GM23338 (cell line): Measurements from ENCODE around the gene PHLDB3. TPM values are rescaled to one million over a fixed set of nuclear protein-coding genes. Genes with fewer than 3 reads are reported as not detected.

Source experiments
- ATAC-seq: fragments of 200-7000 bp; cut with Tn5 transposase; 3 replicates; pipeline ENCODE4 v1.9.1; 2020
- DNase-seq: peaks from one replicate; pipeline ENCODE4 v3.0.0-alpha.2; 2015; ENCODE audit warnings: low spot score
- H2AFZ ChIP-seq: fragments of 200-600 bp; sonication (generic); 2 replicates; pipeline ENCODE4 v1.8.0; 2016; ENCODE audit warnings: antibody characterized with exemption, mild to moderate bottlenecking, moderate library complexity
- H3F3A ChIP-seq: fragments of 200-600 bp; sonication (generic); replicated peaks from 2 replicates; pipeline ENCODE4 v1.8.0; 2017; ENCODE audit warnings: antibody characterized with exemption, mixed run types, low read depth
- H3K27ac ChIP-seq: fragments of 200-600 bp; sonication (generic); 2 replicates; pipeline ENCODE4 v1.6.1; 2016; ENCODE audit warnings: low read depth
- H3K27me3 ChIP-seq: fragments of 200-600 bp; sonication (generic); 2 replicates; pipeline ENCODE4 v1.8.0; 2016; ENCODE audit warnings: mild to moderate bottlenecking, mixed run types, moderate library complexity; ENCODE audit not compliant: insufficient read depth
- H3K36me3 ChIP-seq: fragments of 200-600 bp; sonication (generic); 2 replicates; pipeline ENCODE4 v1.8.0; 2016; ENCODE audit warnings: mild to moderate bottlenecking; ENCODE audit not compliant: insufficient read depth
- H3K4me1 ChIP-seq: fragments of 200-600 bp; sonication (generic); 2 replicates; pipeline ENCODE4 v1.8.0; 2016; ENCODE audit warnings: mild to moderate bottlenecking, moderate library complexity; ENCODE audit not compliant: insufficient read depth
- H3K4me2 ChIP-seq: fragments of 200-600 bp; sonication (generic); 2 replicates; pipeline ENCODE4 v1.7.1; 2017; ENCODE audit warnings: mixed run types
- H3K4me3 ChIP-seq: fragments of 200-600 bp; sonication (generic); 2 replicates; pipeline ENCODE4 v1.6.1; 2016; ENCODE audit warnings: mixed run types
- H3K79me2 ChIP-seq: fragments of 200-600 bp; sonication (generic); replicated peaks from 2 replicates; pipeline ENCODE4 v1.8.0; 2017; ENCODE audit warnings: mild to moderate bottlenecking; ENCODE audit not compliant: insufficient read depth
- H3K9me2 ChIP-seq: fragments of 200-600 bp; sonication (generic); 2 replicates; pipeline ENCODE4 v1.8.0; 2017; ENCODE audit not compliant: insufficient read depth
- H4K20me1 ChIP-seq: fragments of 200-600 bp; sonication (generic); replicated peaks from 2 replicates; pipeline ENCODE4 v1.8.0; 2017; ENCODE audit warnings: mild to moderate bottlenecking; ENCODE audit not compliant: insufficient read depth
- H3K27ac Mint-ChIP-seq: 2 replicates; pipeline ENCODE4 v1.8.0; 2020; ENCODE audit warnings: inconsistent platforms, mild to moderate bottlenecking, moderate library complexity, mixed read lengths
- H3K27me3 Mint-ChIP-seq: 3 replicates; pipeline ENCODE4 v1.8.0; 2022; ENCODE audit warnings: low read depth, mild to moderate bottlenecking, moderate library complexity, mixed read lengths, inconsistent platforms; ENCODE audit not compliant: insufficient read depth, poor library complexity
- H3K36me3 Mint-ChIP-seq: 3 replicates; pipeline ENCODE4 v1.8.0; 2021; ENCODE audit warnings: low read depth, mild to moderate bottlenecking, inconsistent platforms, moderate library complexity, mixed read lengths
- H3K4me1 Mint-ChIP-seq: 3 replicates; pipeline ENCODE4 v1.8.0; 2020; ENCODE audit warnings: mild to moderate bottlenecking, inconsistent platforms, mixed read lengths
- H3K4me3 Mint-ChIP-seq: 3 replicates; pipeline ENCODE4 v1.8.0; 2021; ENCODE audit warnings: moderate library complexity, mild to moderate bottlenecking, inconsistent platforms, mixed read lengths
- H3K9me3 Mint-ChIP-seq: 3 replicates; pipeline ENCODE4 v1.8.0; 2020; ENCODE audit warnings: moderate library complexity, mild to moderate bottlenecking, inconsistent platforms, mixed read lengths
- CREB1 ChIP-seq: fragments of 250-450 bp; sonication (Bioruptor Pico); IDR thresholded peaks from 2 replicates; pipeline ENCODE4 v1.5.0; 2020; ENCODE audit warnings: low read depth, mild to moderate bottlenecking, moderate library complexity
- CTCF ChIP-seq, 2 experiments: fragments of 200-600 bp in 1 of 2; sonication (generic) in 1 of 2; conservative IDR thresholded peaks; 2 replicates each; pipeline versions ENCODE4 v1.5.1 to v1.6.1; 2016 to 2017; ENCODE audit warnings: antibody characterized with exemption in 2 of 2, low read depth in 2 of 2, mild to moderate bottlenecking in 2 of 2, moderate library complexity in 1 of 2
- EZH2 ChIP-seq: fragments of 200-600 bp; sonication (generic); IDR thresholded peaks from one replicate; pipeline ENCODE4 v1.8.0; 2017; ENCODE audit warnings: antibody characterized with exemption, mild to moderate bottlenecking, low read depth; ENCODE audit not compliant: unreplicated experiment
- EZH2phosphoT487 ChIP-seq: fragments of 200-600 bp; sonication (generic); IDR thresholded peaks from one replicate; pipeline ENCODE4 v1.8.1; 2018; ENCODE audit warnings: antibody characterized with exemption; ENCODE audit not compliant: unreplicated experiment
- JUNB ChIP-seq: IDR thresholded peaks from one replicate; pipeline ENCODE4 v1.6.1; 2016; ENCODE audit warnings: antibody characterized with exemption; ENCODE audit not compliant: unreplicated experiment
- NANOG ChIP-seq: IDR thresholded peaks from 2 replicates; pipeline ENCODE4 v1.6.1; 2016; ENCODE audit warnings: antibody characterized with exemption, borderline replicate concordance
- POLR2AphosphoS5 ChIP-seq: IDR thresholded peaks from 2 replicates; pipeline ENCODE4 v1.6.1; 2016; ENCODE audit warnings: antibody characterized with exemption, low read depth
- REST ChIP-seq: IDR thresholded peaks from one replicate; pipeline ENCODE4 v1.6.1; 2018; ENCODE audit warnings: antibody characterized with exemption; ENCODE audit not compliant: unreplicated experiment
- STAT1 ChIP-seq: IDR thresholded peaks from one replicate; pipeline ENCODE4 v1.6.1; 2016; ENCODE audit warnings: antibody characterized with exemption; ENCODE audit not compliant: unreplicated experiment
- ZNF114 ChIP-seq: fragments of 250-450 bp; sonication (Bioruptor Pico); IDR thresholded peaks from 2 replicates; pipeline ENCODE4 v1.5.0; 2020; ENCODE audit warnings: mild to moderate bottlenecking, moderate library complexity
- ZNF331 ChIP-seq: fragments of 250-450 bp; sonication (Bioruptor Pico); IDR thresholded peaks from 2 replicates; pipeline ENCODE4 v1.5.0; 2020; ENCODE audit warnings: low read depth, mild to moderate bottlenecking, moderate library complexity
- polyA plus RNA-seq: library from polyadenylated mRNA; unstranded; fragments of >200 nt; fragmentation: Nextera tagmentation; extraction: Ambion mirVana; gene quantifications from 2 replicates; pipeline ENCODE4 v1.2.1, GENCODE V29; 2016
- total RNA-seq: library from RNA; depleted of rRNA; stranded (reverse); fragments of >200 nt; shearing (Covaris generic); gene quantifications from 2 replicates; pipeline ENCODE4 v1.2.3, GENCODE V29; 2014
- TF ChIP-seq, protein P1 (sequence below): fragments of 250-450 bp; sonication (Bioruptor Pico); IDR thresholded peaks from 2 replicates; pipeline ENCODE4 v1.5.0; 2020; ENCODE audit warnings: mild to moderate bottlenecking, moderate library complexity
- TF ChIP-seq, protein P2 (sequence below): IDR thresholded peaks from 2 replicates; pipeline ENCODE4 v1.6.1; 2016; ENCODE audit warnings: antibody characterized with exemption

PHLDB3 gene
- total and polyA plus RNA-seq, 2 experiments from 2014 or later, result 6.3 to 15.4 TPM

- Histone ChIP-seq H3K9me2 (no peaks in the 10 kb centered on the region), H3K36me3 (no peaks in the 10 kb centered on the region), H4K20me1 (no peaks in the 10 kb centered on the region), H3K27me3 (no peaks in the 10 kb centered on the region), H3K4me2 (no peak overlapping the region), H2AFZ (no peak overlapping the region), H3K4me3 (no peak overlapping the region), H3K4me1 (no peaks in the 10 kb centered on the region), H3K79me2 (no peaks in the 10 kb centered on the region), H3K27ac (no peak overlapping the region), H3F3A (no peaks in the 10 kb centered on the region)
- H3K9me3 Mint-ChIP-seq, result peaks cover 14% of the 10 kb centered on the region
- peaks cover 8% of the 10 kb centered on the region; the same call in 2 of the 3 replicates for H3K4me1 Mint-ChIP-seq
- DNase-seq (no peak), ATAC-seq (no peak)
- peaks cover 7% of the 10 kb centered on the region; the same call in 1 of the 3 replicates for H3K36me3 Mint-ChIP-seq
- H3K27ac Mint-ChIP-seq, result no peak overlapping the region
- no peak overlapping the region for H3K4me3 Mint-ChIP-seq
- TF ChIP-seq, protein P1, sequence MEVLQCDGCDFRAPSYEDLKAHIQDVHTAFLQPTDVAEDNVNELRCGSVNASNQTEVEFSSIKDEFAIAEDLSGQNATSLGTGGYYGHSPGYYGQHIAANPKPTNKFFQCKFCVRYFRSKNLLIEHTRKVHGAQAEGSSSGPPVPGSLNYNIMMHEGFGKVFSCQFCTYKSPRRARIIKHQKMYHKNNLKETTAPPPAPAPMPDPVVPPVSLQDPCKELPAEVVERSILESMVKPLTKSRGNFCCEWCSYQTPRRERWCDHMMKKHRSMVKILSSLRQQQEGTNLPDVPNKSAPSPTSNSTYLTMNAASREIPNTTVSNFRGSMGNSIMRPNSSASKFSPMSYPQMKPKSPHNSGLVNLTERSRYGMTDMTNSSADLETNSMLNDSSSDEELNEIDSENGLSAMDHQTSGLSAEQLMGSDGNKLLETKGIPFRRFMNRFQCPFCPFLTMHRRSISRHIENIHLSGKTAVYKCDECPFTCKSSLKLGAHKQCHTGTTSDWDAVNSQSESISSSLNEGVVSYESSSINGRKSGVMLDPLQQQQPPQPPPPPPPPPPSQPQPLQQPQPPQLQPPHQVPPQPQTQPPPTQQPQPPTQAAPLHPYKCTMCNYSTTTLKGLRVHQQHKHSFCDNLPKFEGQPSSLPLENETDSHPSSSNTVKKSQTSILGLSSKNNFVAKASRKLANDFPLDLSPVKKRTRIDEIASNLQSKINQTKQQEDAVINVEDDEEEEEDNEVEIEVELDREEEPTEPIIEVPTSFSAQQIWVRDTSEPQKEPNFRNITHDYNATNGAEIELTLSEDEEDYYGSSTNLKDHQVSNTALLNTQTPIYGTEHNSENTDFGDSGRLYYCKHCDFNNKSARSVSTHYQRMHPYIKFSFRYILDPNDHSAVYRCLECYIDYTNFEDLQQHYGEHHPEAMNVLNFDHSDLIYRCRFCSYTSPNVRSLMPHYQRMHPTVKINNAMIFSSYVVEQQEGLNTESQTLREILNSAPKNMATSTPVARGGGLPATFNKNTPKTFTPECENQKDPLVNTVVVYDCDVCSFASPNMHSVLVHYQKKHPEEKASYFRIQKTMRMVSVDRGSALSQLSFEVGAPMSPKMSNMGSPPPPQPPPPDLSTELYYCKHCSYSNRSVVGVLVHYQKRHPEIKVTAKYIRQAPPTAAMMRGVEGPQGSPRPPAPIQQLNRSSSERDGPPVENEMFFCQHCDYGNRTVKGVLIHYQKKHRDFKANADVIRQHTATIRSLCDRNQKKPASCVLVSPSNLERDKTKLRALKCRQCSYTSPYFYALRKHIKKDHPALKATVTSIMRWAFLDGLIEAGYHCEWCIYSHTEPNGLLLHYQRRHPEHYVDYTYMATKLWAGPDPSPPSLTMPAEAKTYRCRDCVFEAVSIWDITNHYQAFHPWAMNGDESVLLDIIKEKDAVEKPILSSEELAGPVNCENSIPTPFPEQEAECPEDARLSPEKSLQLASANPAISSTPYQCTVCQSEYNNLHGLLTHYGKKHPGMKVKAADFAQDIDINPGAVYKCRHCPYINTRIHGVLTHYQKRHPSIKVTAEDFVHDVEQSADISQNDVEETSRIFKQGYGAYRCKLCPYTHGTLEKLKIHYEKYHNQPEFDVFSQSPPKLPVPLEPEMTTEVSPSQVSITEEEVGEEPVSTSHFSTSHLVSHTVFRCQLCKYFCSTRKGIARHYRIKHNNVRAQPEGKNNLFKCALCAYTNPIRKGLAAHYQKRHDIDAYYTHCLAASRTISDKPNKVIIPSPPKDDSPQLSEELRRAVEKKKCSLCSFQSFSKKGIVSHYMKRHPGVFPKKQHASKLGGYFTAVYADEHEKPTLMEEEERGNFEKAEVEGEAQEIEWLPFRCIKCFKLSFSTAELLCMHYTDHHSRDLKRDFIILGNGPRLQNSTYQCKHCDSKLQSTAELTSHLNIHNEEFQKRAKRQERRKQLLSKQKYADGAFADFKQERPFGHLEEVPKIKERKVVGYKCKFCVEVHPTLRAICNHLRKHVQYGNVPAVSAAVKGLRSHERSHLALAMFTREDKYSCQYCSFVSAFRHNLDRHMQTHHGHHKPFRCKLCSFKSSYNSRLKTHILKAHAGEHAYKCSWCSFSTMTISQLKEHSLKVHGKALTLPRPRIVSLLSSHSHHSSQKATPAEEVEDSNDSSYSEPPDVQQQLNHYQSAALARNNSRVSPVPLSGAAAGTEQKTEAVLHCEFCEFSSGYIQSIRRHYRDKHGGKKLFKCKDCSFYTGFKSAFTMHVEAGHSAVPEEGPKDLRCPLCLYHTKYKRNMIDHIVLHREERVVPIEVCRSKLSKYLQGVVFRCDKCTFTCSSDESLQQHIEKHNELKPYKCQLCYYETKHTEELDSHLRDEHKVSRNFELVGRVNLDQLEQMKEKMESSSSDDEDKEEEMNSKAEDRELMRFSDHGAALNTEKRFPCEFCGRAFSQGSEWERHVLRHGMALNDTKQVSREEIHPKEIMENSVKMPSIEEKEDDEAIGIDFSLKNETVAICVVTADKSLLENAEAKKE, result no peak
- TF ChIP-seq CTCF (conservative IDR thresholded peaks at IDR 0.05; ENCODE audit: low read depth in 2 of 2), result no peak
- no peak for TF ChIP-seq ZNF114 (CRISPR knock-in tag)
- TF ChIP-seq, protein P2, sequence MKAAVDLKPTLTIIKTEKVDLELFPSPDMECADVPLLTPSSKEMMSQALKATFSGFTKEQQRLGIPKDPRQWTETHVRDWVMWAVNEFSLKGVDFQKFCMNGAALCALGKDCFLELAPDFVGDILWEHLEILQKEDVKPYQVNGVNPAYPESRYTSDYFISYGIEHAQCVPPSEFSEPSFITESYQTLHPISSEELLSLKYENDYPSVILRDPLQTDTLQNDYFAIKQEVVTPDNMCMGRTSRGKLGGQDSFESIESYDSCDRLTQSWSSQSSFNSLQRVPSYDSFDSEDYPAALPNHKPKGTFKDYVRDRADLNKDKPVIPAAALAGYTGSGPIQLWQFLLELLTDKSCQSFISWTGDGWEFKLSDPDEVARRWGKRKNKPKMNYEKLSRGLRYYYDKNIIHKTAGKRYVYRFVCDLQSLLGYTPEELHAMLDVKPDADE, result no peak
- no peak for TF ChIP-seq STAT1
- TF ChIP-seq REST, result no peak
- TF ChIP-seq NANOG, result no peak
- no peak for TF ChIP-seq JUNB
- no peak for TF ChIP-seq EZH2phosphoT487
- TF ChIP-seq CREB1 (CRISPR knock-in tag), result no peak
- no peak for TF ChIP-seq POLR2AphosphoS5
- no peak for TF ChIP-seq EZH2
- no peak for TF ChIP-seq ZNF331 (CRISPR knock-in tag)
- H3K27me3 Mint-ChIP-seq, result peaks cover 2% of the 10 kb centered on the region
Observed at GRCh38 chr19:43454031-43454430, 50.5 kb downstream of the PHLDB3 start.
